Stimulated activated naive CD8-positive, alpha-beta T cell treated with anti-CD3 and anti-CD28 coated beads, Interleukin-15, Interleukin-2, amounts not matched to agents 100 ng/mL and 50 ng/mL, for 24 hours (primary cell): ENCODE measurements around the gene KRT83.
"Not testable (repeated sequence)": the region's sequence is repeated elsewhere in the genome, so short reads cannot be mapped to it uniquely, and the experiment has no call there.

ENCODE experiments used
- H3K27ac Mint-ChIP-seq: one replicate; pipeline ENCODE4 v1.8.0; 2021; ENCODE audit warnings: mild to moderate bottlenecking, mixed read lengths
- H3K27me3 Mint-ChIP-seq: one replicate; pipeline ENCODE4 v1.8.0; 2021; ENCODE audit warnings: mixed read lengths
- H3K36me3 Mint-ChIP-seq: one replicate; pipeline ENCODE4 v1.8.0; 2021; ENCODE audit warnings: low read depth, mixed read lengths
- H3K4me1 Mint-ChIP-seq: one replicate; pipeline ENCODE4 v1.8.0; 2021; ENCODE audit warnings: low read depth, mixed read lengths
- H3K4me3 Mint-ChIP-seq: one replicate; pipeline ENCODE4 v1.8.0; 2021; ENCODE audit warnings: mild to moderate bottlenecking, mixed read lengths
- H3K9me3 Mint-ChIP-seq: one replicate; pipeline ENCODE4 v1.8.0; 2021; ENCODE audit warnings: mixed read lengths

The KRT83 gene

GRCh38 chr12:52327830-52328500 lies 6.8 kb upstream of the KRT83 start:
- H3K4me3 Mint-ChIP-seq = no peak overlapping the region
- no peaks in the 10 kb centered on the region for H3K36me3 Mint-ChIP-seq
- peaks cover 14% of the 10 kb centered on the region for H3K27me3 Mint-ChIP-seq
- H3K27ac Mint-ChIP-seq = no peak overlapping the region
- H3K9me3 Mint-ChIP-seq = no peaks in the 10 kb centered on the region
- H3K4me1 Mint-ChIP-seq = peaks cover 11% of the 10 kb centered on the region

DNA sequence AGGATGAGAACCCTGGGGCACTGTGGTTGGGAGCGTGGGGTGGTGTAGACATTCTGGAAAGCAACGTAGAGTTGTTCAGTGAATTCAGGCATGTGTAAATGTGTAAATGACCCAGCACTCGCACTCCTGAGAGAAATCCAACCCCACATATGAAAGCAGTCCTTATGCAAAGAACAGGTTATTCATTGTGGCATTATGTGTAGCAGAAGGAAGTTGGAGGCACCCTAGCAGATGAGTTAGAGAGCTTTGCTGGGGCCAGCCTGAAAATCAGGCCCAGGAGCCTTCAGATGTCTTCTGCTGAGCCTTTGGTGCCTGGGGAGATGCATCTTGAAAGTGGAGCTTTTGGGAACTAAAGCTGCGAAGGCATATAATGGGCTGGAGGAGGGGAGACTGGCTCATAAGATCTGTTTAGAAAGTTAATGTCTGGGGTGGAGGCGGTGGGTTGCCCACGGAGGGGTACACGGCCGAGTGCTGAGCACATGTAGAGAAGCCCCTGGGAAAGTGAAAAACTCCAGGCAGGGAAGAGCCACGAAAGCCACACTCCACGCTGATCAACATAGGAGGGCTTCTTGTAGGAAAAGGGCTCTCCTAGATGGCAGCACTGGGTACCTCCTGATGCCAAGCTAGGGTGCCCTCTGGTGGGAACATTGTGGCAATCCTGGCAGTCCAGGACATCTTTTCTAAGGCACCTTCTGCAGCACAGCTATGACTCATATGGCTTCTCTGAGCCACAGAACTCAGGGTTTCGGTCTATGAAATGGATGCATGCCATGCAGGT lies 6.0 kb upstream of the KRT83 start:
- no peaks in the 10 kb centered on the region for H3K36me3 Mint-ChIP-seq
- no peak overlapping the region for H3K27ac Mint-ChIP-seq
- H3K4me3 Mint-ChIP-seq = no peak overlapping the region
- H3K27me3 Mint-ChIP-seq = peaks cover 19% of the 10 kb centered on the region
- H3K9me3 Mint-ChIP-seq = no peaks in the 10 kb centered on the region
- H3K4me1 Mint-ChIP-seq = peaks cover 11% of the 10 kb centered on the region

GRCh38 chr12:52324153-52324444 lies 2.9 kb upstream of the KRT83 start:
- H3K36me3 Mint-ChIP-seq = no peaks in the 10 kb centered on the region
- H3K9me3 Mint-ChIP-seq = no peaks in the 10 kb centered on the region
- no peak overlapping the region for H3K27ac Mint-ChIP-seq
- peaks cover 11% of the 10 kb centered on the region for H3K4me1 Mint-ChIP-seq
- no peak overlapping the region for H3K4me3 Mint-ChIP-seq
- peaks cover 25% of the 10 kb centered on the region for H3K27me3 Mint-ChIP-seq

DNA sequence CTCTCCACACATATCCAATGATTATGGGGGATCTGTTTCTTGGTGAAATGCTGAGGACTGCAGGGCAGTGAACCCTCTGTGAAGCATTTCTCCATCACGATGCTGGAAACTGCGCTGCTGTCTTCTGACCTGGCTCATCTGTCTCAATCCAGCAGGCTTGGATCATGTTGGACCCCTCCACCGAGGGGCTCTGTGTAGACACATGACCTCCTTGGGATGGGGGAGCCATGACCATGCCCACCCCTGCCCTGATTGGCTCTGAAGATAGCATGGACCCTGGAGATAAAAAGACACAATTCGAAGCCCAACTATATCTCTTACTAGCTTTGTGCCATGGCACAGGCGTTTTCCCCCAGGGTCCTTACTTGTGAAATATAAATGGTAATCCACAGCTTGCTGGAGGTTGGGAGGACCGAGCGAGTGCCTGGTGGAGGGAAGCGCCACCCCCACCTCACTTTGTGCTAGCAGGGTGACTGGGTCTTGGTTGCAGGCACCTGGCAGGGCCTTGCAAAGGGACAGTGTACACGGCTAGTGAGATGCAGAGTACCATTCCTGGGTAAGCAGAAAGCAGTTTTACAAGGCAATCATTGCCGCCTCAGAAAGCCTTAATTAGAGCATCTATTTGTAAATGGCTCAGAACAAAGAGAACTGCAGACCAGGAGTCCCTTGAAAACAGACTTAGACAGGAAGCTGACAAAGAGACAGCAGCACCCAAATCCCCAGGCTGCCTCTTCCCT lies 2.4 kb upstream of the KRT83 start:
- no peak overlapping the region for H3K4me3 Mint-ChIP-seq
- H3K27ac Mint-ChIP-seq = no peak overlapping the region
- no peaks in the 10 kb centered on the region for H3K9me3 Mint-ChIP-seq
- no peaks in the 10 kb centered on the region for H3K36me3 Mint-ChIP-seq
- peaks cover 11% of the 10 kb centered on the region for H3K4me1 Mint-ChIP-seq
- peaks cover 26% of the 10 kb centered on the region for H3K27me3 Mint-ChIP-seq

GRCh38 chr12:52323001-52323400 lies 1.8 kb upstream of the KRT83 start:
- peaks cover 11% of the 10 kb centered on the region for H3K4me1 Mint-ChIP-seq
- H3K27ac Mint-ChIP-seq = no peak overlapping the region
- no peaks in the 10 kb centered on the region for H3K9me3 Mint-ChIP-seq
- H3K27me3 Mint-ChIP-seq = peaks cover 31% of the 10 kb centered on the region
- H3K4me3 Mint-ChIP-seq = no peak overlapping the region
- H3K36me3 Mint-ChIP-seq = no peaks in the 10 kb centered on the region

DNA sequence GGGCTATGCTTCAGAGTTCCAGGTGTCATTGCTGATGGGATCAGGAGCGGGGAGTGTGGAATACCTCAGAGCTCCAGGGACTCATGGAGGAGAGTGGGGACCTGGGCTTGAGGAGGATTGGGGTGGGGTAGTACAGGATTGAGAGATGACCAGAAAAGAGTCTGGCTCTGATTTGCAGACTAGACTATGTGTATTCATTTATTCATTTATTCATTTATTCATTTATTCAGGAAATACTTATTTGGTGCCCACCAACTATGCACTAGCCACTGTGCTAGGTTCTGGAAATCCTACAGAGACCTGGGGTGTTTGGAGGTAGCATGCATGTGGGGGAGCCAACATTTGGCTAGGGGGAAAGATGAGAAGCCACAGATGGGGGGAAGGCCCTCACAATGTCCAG lies 871 bp upstream of the KRT83 start:
- Mint-ChIP-seq H3K9me3 (no peaks in the 10 kb centered on the region), H3K4me1 (peaks cover 3% of the 10 kb centered on the region), H3K27ac (no peak overlapping the region), H3K36me3 (no peaks in the 10 kb centered on the region), H3K27me3 (peaks cover 31% of the 10 kb centered on the region), H3K4me3 (no peak overlapping the region)

GRCh38 chr12:52321418-52321817 lies 220 bp upstream of the KRT83 start:
- Mint-ChIP-seq H3K4me1 (no peaks in the 10 kb centered on the region), H3K9me3 (no peaks in the 10 kb centered on the region), H3K4me3 (no peak overlapping the region), H3K36me3 (no peaks in the 10 kb centered on the region), H3K27ac (no peak overlapping the region), H3K27me3 (peaks cover 30% of the 10 kb centered on the region)

- Mint-ChIP-seq H3K27ac (no peak overlapping the region), H3K27me3 (peaks cover 23% of the 10 kb centered on the region), H3K4me3 (no peak overlapping the region), H3K9me3 (no peaks in the 10 kb centered on the region), H3K36me3 (no peaks in the 10 kb centered on the region), H3K4me1 (no peaks in the 10 kb centered on the region)
Observed at GRCh38 chr12:52319097-52319496, 2.1 kb downstream of the KRT83 start.

DNA sequence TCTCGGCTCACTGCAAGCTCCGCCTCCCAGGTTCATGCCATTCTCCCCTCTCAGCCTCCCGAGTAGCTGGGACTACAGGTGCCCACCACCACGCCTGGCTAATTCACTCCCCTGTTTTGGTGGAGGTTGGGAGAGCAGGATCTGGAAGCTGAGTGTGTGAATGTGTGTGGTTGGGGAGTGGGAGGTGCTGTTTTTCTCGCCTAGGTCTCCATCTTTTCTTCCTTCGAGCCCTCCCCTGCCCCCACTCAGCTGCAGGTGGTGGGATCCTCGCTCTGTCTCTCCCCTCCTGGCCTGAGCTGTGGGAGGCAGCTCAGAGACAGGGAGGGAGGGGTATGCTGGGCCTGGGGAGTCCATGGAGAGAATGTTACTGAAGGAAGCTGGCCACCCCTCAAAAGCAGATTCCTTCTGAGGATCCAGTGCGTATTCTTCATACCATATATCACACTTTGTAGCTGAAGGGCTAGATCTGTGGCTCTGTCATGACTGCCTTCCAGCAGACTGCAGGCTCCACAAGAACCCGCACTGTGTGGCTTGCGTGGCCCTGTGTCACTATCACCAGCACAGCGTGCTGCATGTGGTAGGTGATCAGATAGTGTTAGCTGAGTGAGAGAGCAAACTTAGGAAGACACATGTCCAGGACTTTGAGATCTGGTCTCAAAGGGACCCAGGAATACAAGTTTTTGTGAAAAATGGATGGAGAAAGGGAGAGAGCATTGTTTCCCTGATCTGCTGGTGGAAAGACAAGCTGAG lies 2.8 kb downstream of the KRT83 start:
- Mint-ChIP-seq H3K27me3 (peaks cover 25% of the 10 kb centered on the region), H3K27ac (no peak overlapping the region), H3K9me3 (no peaks in the 10 kb centered on the region), H3K4me3 (no peak overlapping the region), H3K4me1 (no peaks in the 10 kb centered on the region), H3K36me3 (no peaks in the 10 kb centered on the region)

- no peaks in the 10 kb centered on the region for H3K36me3 Mint-ChIP-seq
Observed at GRCh38 chr12:52317468-52318052, 3.6 kb downstream of the KRT83 start.

DNA sequence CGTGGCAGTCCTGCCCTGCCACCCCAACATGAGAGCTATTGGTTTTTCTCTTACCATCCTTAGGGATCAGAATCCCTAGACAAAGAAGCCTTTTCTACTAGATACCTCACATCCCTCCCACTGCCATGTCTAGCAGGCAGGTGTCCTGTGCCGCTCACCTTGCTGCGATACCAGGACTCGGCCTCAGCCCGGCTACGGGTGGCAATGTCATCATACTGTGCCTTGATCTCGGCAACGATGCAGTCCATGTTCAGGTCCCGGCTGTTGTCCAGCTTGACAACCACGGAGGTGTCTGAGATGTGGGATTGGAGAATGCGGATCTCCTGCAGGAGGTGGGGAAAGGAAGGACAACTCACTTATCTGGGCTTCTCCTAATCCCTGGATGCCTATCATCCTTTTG lies 4.5 kb downstream of the KRT83 start:
- H3K9me3 Mint-ChIP-seq = no peaks in the 10 kb centered on the region
- peaks cover 27% of the 10 kb centered on the region for H3K27me3 Mint-ChIP-seq

More at GRCh38 chr12:52317468-52318052, 3.6 kb downstream of the KRT83 start:
- H3K9me3 Mint-ChIP-seq = no peaks in the 10 kb centered on the region
- H3K27me3 Mint-ChIP-seq = peaks cover 24% of the 10 kb centered on the region
- no peak overlapping the region for H3K27ac Mint-ChIP-seq
- H3K4me1 Mint-ChIP-seq = no peaks in the 10 kb centered on the region
- no peak overlapping the region for H3K4me3 Mint-ChIP-seq

DNA sequence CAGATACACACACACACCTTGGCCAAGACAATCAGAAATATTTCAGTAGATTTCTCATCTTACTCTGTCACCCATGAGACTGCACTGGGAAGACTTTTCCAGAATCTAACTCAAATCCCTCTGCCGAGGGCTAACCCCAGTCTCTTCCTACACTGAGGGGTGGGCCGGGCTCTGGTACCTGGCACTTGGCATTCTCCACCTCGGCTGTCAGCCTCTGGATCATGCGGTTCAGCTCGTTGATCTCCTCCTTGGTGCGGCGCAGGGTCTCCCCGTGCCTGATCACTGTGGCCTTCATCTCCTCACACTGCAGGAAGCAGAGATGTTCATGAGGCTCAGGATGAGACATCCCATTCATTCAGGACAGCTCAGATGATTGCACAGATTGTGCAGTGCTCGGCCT lies 4.9 kb downstream of the KRT83 start:
- no peak overlapping the region for H3K27ac Mint-ChIP-seq
- no peaks in the 10 kb centered on the region for H3K4me1 Mint-ChIP-seq
- no peaks in the 10 kb centered on the region for H3K36me3 Mint-ChIP-seq
- no peaks in the 10 kb centered on the region for H3K9me3 Mint-ChIP-seq
- H3K27me3 Mint-ChIP-seq = peaks cover 31% of the 10 kb centered on the region
- no peak overlapping the region for H3K4me3 Mint-ChIP-seq

More for the DNA sequence above, 4.5 kb downstream of the KRT83 start:
- H3K4me3 Mint-ChIP-seq = no peak overlapping the region
- H3K27ac Mint-ChIP-seq = no peak overlapping the region
- no peaks in the 10 kb centered on the region for H3K4me1 Mint-ChIP-seq
- no peaks in the 10 kb centered on the region for H3K36me3 Mint-ChIP-seq

DNA sequence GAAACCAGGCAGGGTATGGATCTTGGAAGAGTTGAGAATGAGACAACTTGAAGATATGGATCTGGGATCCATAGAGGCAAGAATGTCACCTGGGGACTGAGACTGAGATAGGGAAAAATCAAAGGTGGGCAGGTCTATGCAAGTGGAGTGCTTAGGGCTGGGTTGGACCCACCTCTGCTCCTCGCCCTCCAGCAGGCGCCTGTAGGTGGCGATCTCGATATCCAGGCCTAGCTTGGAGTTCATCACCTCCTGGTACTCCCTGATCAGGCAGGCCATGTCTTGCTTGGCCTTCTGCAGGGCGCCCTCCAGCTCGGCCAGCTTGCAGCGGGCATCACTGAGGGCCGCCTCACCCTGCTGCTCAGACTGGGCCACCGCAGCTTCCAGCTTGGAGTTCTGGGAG lies 5.5 kb downstream of the KRT83 start:
- not testable (repeated sequence) for H3K4me1 Mint-ChIP-seq, H3K27ac Mint-ChIP-seq, H3K4me3 Mint-ChIP-seq, H3K36me3 Mint-ChIP-seq, H3K9me3 Mint-ChIP-seq
- peaks cover 35% of the 10 kb centered on the region for H3K27me3 Mint-ChIP-seq

DNA sequence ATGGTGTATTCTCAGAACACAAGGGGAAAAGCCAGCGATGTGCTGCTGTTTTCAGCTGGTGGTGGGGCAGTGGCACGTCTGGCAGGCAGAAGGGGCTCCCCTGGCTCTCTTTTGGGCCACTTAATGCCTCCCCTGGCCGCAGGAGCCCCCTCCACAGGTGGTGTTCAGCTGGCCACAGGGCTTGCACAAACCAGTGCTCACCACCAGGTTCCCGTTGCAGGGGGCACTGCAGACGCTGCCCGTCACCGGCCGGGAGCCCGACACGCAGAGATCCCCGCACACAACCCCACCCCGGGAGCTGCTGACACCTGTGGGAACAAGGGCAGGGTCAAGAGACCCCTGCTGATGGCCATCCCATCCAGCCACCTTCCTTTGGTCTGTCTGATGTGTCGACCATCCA lies 6.7 kb downstream of the KRT83 start:
- Mint-ChIP-seq H3K4me3 (no peak overlapping the region), H3K27ac (no peak overlapping the region), H3K4me1 (no peaks in the 10 kb centered on the region), H3K9me3 (no peaks in the 10 kb centered on the region), H3K27me3 (peaks cover 39% of the 10 kb centered on the region), H3K36me3 (no peaks in the 10 kb centered on the region)
